ENCODE measurements around the gene C2orf68.
A peak's percentile ranks its signal among the peaks of the same experiment; 100 is the strongest.
"Not testable (repeated sequence)": the region's sequence is repeated elsewhere in the genome, so short reads cannot be mapped to it uniquely, and the experiment has no call there.

C2orf68 gene

GRCh38 chr2:85595301-85596025 is 16.4 kb downstream of the C2orf68 start, which contains the start of gene RNF181:
TSS of gene RNF181 (plus strand) at chr2:85595745. CDS start at chr2:85595764, 19 bp downstream.
- no peak for TF ChIP-seq CTCF (IDR thresholded peaks at IDR 0.05; ENCODE audit: low read depth, low read length)
- H3K4me3 ChIP-seq (replicated peaks in 1 of 2; ENCODE audit: low read depth in 2 of 2, low read length in 2 of 2): peak within 1 kb of the TSS; percentile 79 to 97
- peak; percentile 99 for DNase-seq (ENCODE audit: low read depth in 2 of 2)

DNA sequence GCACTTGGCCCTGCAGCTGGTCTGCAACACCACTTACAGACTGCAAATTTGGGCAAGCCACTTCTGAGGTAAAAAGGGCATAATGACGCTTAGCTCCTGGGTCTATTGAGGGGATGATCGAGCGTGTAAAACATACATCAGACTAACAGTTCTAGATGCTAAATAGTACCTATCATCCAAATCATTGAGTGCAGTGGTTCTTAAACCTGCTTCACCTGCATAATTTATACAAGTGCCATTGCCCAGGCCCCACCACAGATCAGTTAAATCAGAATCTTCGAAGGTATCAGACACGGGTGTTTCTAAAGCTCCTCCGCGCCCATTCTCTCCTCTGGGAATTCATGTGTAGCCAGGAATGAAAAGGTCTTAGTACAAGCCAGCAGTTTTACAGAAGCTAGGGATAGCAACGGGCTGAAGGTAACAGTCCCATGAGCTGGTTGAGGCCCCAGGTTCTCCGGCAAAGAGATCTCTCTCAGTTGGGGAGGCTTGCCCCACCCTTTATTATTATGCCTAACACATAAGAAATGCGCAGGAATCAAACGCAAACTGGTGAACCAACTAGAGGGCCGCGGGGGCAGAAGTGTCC is 17.1 kb downstream of the C2orf68 start:
- TF ChIP-seq CTCF (IDR thresholded peaks at IDR 0.05; ENCODE audit: low read depth, low read length): no peak
- peak overlapping the region; percentile 79 to 97 for H3K4me3 ChIP-seq (replicated peaks in 1 of 2; ENCODE audit: low read depth in 2 of 2, low read length in 2 of 2)
- DNase-seq (ENCODE audit: low read depth in 2 of 2): no peak

DNA sequence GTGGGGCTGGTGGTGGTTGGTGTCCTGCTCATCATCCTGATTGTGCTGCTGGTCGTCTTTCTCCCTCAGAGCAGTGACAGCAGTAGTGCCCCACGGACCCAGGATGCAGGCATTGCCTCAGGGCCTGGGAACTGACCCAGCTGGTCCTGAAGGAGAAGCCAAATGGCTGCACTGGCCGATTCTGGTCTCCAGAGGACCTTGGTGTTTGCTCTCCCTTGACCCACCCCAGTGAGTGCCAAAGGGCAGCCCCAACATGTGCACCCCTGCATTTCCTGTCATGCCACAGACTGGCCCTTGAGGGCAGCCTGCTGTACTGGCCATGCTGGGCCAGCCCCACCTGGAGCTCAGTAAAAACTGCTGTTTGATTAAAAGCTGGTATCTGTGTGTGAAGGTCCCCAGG is 18.8 kb downstream of the C2orf68 start:
- H3K4me3 ChIP-seq (replicated peaks in 1 of 2; ENCODE audit: low read depth in 2 of 2, low read length in 2 of 2): no peak overlapping the region
- no peak for DNase-seq (ENCODE audit: low read depth in 2 of 2)
- no peak for TF ChIP-seq CTCF (IDR thresholded peaks at IDR 0.05; ENCODE audit: low read depth, low read length)

GRCh38 chr2:85592299-85592698 is 19.6 kb downstream of the C2orf68 start:
- DNase-seq (ENCODE audit: low read depth in 2 of 2); H3K4me3 ChIP-seq (replicated peaks in 1 of 2; ENCODE audit: low read depth in 2 of 2, low read length in 2 of 2): not testable (repeated sequence)

DNA sequence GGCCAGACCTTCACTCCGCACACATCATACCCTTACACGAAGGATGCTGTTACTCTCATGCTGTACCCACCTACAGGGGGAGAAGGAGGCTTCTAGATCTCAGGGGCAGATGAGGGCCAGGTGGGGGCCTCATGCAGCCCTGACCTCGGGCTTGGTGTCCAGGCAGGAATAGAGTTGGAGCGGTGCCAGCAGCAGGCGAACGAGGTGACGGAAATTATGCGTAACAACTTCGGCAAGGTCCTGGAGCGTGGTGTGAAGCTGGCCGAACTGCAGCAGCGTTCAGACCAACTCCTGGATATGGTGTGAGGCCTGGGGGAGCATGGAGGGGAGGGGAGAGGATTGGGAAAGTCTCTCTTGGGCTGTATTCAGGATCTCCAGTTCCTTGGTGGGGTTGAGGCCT is 20.3 kb downstream of the C2orf68 start:
- DNase-seq (ENCODE audit: low read depth in 2 of 2): no peak
- no peak overlapping the region for H3K4me3 ChIP-seq (replicated peaks in 1 of 2; ENCODE audit: low read depth in 2 of 2, low read length in 2 of 2)
- TF ChIP-seq CTCF (IDR thresholded peaks at IDR 0.05; ENCODE audit: low read depth, low read length): no peak

GRCh38 chr2:85590950-85591349 is 20.9 kb downstream of the C2orf68 start:
- TF ChIP-seq CTCF (IDR thresholded peaks at IDR 0.05; ENCODE audit: low read depth, low read length): no peak
- H3K4me3 ChIP-seq (replicated peaks in 1 of 2; ENCODE audit: low read depth in 2 of 2, low read length in 2 of 2): no peak overlapping the region
- no peak for DNase-seq (ENCODE audit: low read depth in 2 of 2)

DNA sequence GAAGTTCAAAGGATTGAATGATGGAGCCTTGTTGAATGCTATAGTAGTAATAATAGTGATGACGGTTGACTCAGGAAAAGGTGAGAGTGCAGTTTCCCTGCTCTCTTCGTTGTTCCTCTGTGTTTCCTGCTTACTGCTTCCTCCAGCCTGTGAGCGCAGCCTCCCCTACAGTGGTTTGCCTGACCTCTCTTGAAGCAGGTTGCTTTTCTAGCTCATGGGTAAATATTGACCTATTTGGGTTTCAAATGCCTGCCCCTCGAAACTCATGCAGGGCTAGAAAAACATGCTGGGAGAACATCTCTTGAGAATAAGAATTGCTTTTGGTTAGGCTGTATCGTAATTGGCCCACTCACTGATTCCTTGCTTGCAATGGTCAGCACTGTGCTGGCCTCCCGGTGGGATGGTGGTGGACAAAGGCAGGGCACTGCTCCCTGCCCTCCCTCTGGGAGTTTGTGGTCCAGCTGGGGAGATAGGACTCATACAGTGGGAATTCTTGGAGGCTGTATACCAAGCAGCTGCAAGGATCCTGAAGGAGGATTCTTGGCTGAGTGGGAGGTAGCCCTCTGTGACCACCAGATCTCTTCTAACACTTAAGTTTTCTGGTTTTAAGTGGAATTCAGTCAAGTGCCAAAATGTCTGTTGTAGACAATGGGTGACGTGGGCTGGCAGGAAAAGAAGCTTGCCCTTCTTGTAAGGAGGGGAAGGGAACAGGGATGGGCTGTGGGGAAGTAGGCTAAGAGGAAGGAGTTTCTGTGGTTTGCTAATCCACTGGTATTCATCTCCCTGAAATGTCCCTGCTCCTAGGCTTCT is 21.7 kb downstream of the C2orf68 start:
- H3K4me3 ChIP-seq (replicated peaks in 1 of 2; ENCODE audit: low read depth in 2 of 2, low read length in 2 of 2): no peak overlapping the region
- DNase-seq (ENCODE audit: low read depth in 2 of 2): peak; percentile 95 to 98

More for the DNA sequence above, 21.7 kb downstream of the C2orf68 start:
- TF ChIP-seq CTCF (IDR thresholded peaks at IDR 0.05; ENCODE audit: low read depth, low read length): no peak
